Measurements from ENCODE around the gene CHIT1.

The CHIT1 gene

GRCh38 chr1:203201516-203202205, 27.8 kb downstream of the CHIT1 start:
- Mint-ChIP-seq H3K27ac (no peak overlapping the region), H3K36me3 (no peaks in the 10 kb centered on the region), H3K9me3 (peaks cover 2% of the 10 kb centered on the region), H3K27me3 (peaks cover 39% of the 10 kb centered on the region), H3K4me3 (no peak overlapping the region), H3K4me1 (no peaks in the 10 kb centered on the region)
- DNase-seq (ENCODE audit: low spot score in 2 of 2) = no peak
- no peak for ATAC-seq (ENCODE audit: low read depth)

GRCh38 chr1:203200916-203201315, 28.6 kb downstream of the CHIT1 start:
- H3K36me3 Mint-ChIP-seq = no peaks in the 10 kb centered on the region
- ATAC-seq (ENCODE audit: low read depth) = no peak
- H3K4me3 Mint-ChIP-seq = no peak overlapping the region
- peaks cover 2% of the 10 kb centered on the region for H3K9me3 Mint-ChIP-seq
- H3K4me1 Mint-ChIP-seq = no peaks in the 10 kb centered on the region
- H3K27me3 Mint-ChIP-seq = peaks cover 38% of the 10 kb centered on the region
- no peak for DNase-seq (ENCODE audit: low spot score in 2 of 2)
- no peak overlapping the region for H3K27ac Mint-ChIP-seq

GRCh38 chr1:203199816-203200571, 29.5 kb downstream of the CHIT1 start:
- no peak overlapping the region for H3K27ac Mint-ChIP-seq
- no peaks in the 10 kb centered on the region for H3K36me3 Mint-ChIP-seq
- ATAC-seq (ENCODE audit: low read depth) (no peak), DNase-seq (ENCODE audit: low spot score in 2 of 2) (no peak)
- H3K27me3 Mint-ChIP-seq = peaks cover 43% of the 10 kb centered on the region
- H3K4me1 Mint-ChIP-seq = no peaks in the 10 kb centered on the region
- H3K4me3 Mint-ChIP-seq = no peak overlapping the region
- peaks cover 2% of the 10 kb centered on the region for H3K9me3 Mint-ChIP-seq

- peaks cover 2% of the 10 kb centered on the region for H3K9me3 Mint-ChIP-seq
- H3K4me3 Mint-ChIP-seq = no peak overlapping the region
- DNase-seq (ENCODE audit: low spot score in 2 of 2) (no peak), ATAC-seq (ENCODE audit: low read depth) (no peak)
- no peaks in the 10 kb centered on the region for H3K4me1 Mint-ChIP-seq
- H3K27ac Mint-ChIP-seq = no peak overlapping the region
- H3K36me3 Mint-ChIP-seq = no peaks in the 10 kb centered on the region
- peaks cover 42% of the 10 kb centered on the region for H3K27me3 Mint-ChIP-seq
These were observed 30.0 kb downstream of the CHIT1 start for GRCh38 chr1:203199481-203199815.

GRCh38 chr1:203199002-203199401, 30.5 kb downstream of the CHIT1 start:
- no peaks in the 10 kb centered on the region for H3K36me3 Mint-ChIP-seq
- H3K4me1 Mint-ChIP-seq = no peaks in the 10 kb centered on the region
- no peak for ATAC-seq (ENCODE audit: low read depth)
- H3K27me3 Mint-ChIP-seq = peaks cover 41% of the 10 kb centered on the region
- no peak for DNase-seq (ENCODE audit: low spot score in 2 of 2)
- no peak overlapping the region for H3K27ac Mint-ChIP-seq
- no peak overlapping the region for H3K4me3 Mint-ChIP-seq
- H3K9me3 Mint-ChIP-seq = peaks cover 2% of the 10 kb centered on the region

- ATAC-seq (ENCODE audit: low read depth) (no peak), DNase-seq (ENCODE audit: low spot score in 2 of 2) (no peak)
- H3K36me3 Mint-ChIP-seq = no peaks in the 10 kb centered on the region
- H3K9me3 Mint-ChIP-seq = peaks cover 2% of the 10 kb centered on the region
- H3K27me3 Mint-ChIP-seq = peaks cover 34% of the 10 kb centered on the region
- no peaks in the 10 kb centered on the region for H3K4me1 Mint-ChIP-seq
- no peak overlapping the region for H3K4me3 Mint-ChIP-seq
- no peak overlapping the region for H3K27ac Mint-ChIP-seq
These were observed 31.8 kb downstream of the CHIT1 start for GRCh38 chr1:203197625-203198024.

- Mint-ChIP-seq H3K36me3 (no peaks in the 10 kb centered on the region), H3K27me3 (peaks cover 30% of the 10 kb centered on the region), H3K27ac (no peak overlapping the region), H3K4me1 (no peaks in the 10 kb centered on the region), H3K4me3 (no peak overlapping the region), H3K9me3 (peaks cover 2% of the 10 kb centered on the region)
- DNase-seq (ENCODE audit: low spot score in 2 of 2) = no peak
- no peak for ATAC-seq (ENCODE audit: low read depth)
These were observed 33.1 kb downstream of the CHIT1 start for GRCh38 chr1:203196371-203196770.

- DNase-seq (ENCODE audit: low spot score in 2 of 2) (no peak), ATAC-seq (ENCODE audit: low read depth) (no peak)
- Mint-ChIP-seq H3K27me3 (peaks cover 16% of the 10 kb centered on the region), H3K4me1 (peaks cover 3% of the 10 kb centered on the region), H3K27ac (no peak overlapping the region), H3K36me3 (no peaks in the 10 kb centered on the region), H3K9me3 (no peaks in the 10 kb centered on the region), H3K4me3 (no peak overlapping the region)
These were observed 38.5 kb downstream of the CHIT1 start for GRCh38 chr1:203190949-203191348.

GRCh38 chr1:203189951-203190352, 39.5 kb downstream of the CHIT1 start:
- DNase-seq (ENCODE audit: low spot score in 2 of 2) (no peak), ATAC-seq (ENCODE audit: low read depth) (no peak)
- H3K9me3 Mint-ChIP-seq = no peaks in the 10 kb centered on the region
- no peaks in the 10 kb centered on the region for H3K36me3 Mint-ChIP-seq
- no peak overlapping the region for H3K27ac Mint-ChIP-seq
- no peak overlapping the region for H3K4me3 Mint-ChIP-seq
- peaks cover 3% of the 10 kb centered on the region for H3K4me1 Mint-ChIP-seq
- H3K27me3 Mint-ChIP-seq = peaks cover 12% of the 10 kb centered on the region

GRCh38 chr1:203188686-203189232, 40.7 kb downstream of the CHIT1 start:
- Mint-ChIP-seq H3K9me3 (no peaks in the 10 kb centered on the region), H3K27ac (no peak overlapping the region), H3K4me3 (no peak overlapping the region), H3K27me3 (peaks cover 12% of the 10 kb centered on the region), H3K36me3 (no peaks in the 10 kb centered on the region), H3K4me1 (peaks cover 3% of the 10 kb centered on the region)
- ATAC-seq (ENCODE audit: low read depth) (no peak), DNase-seq (ENCODE audit: low spot score in 2 of 2) (no peak)

- peaks cover 12% of the 10 kb centered on the region for H3K27me3 Mint-ChIP-seq
- ATAC-seq (ENCODE audit: low read depth) = no peak
These were observed 41.7 kb downstream of the CHIT1 start for GRCh38 chr1:203187689-203188264.

GRCh38 chr1:203187304-203187685, 42.2 kb downstream of the CHIT1 start:
- ATAC-seq (ENCODE audit: low read depth) = no peak
- Mint-ChIP-seq H3K9me3 (no peaks in the 10 kb centered on the region), H3K36me3 (no peaks in the 10 kb centered on the region)

More at GRCh38 chr1:203187689-203188264, 41.7 kb downstream of the CHIT1 start:
- DNase-seq (ENCODE audit: low spot score in 2 of 2) = no peak
- H3K36me3 Mint-ChIP-seq = no peaks in the 10 kb centered on the region
- no peak overlapping the region for H3K27ac Mint-ChIP-seq
- peaks cover 3% of the 10 kb centered on the region for H3K4me1 Mint-ChIP-seq
- no peak overlapping the region for H3K4me3 Mint-ChIP-seq
- H3K9me3 Mint-ChIP-seq = no peaks in the 10 kb centered on the region

GRCh38 chr1:203186446-203187303, 42.8 kb downstream of the CHIT1 start, which contains the start of gene CHI3L1:
TSS of gene CHI3L1 (minus strand) at chr1:203186704. CDS start at chr1:203186623, 81 bp downstream.
- H3K27me3 Mint-ChIP-seq = peaks cover 13% of the 10 kb centered on the region
- no peak within 1 kb of the TSS for H3K27ac Mint-ChIP-seq
- no peak for DNase-seq (ENCODE audit: low spot score in 2 of 2)
- H3K4me3 Mint-ChIP-seq = no peak within 1 kb of the TSS
- no peaks in the 10 kb centered on the region for H3K36me3 Mint-ChIP-seq
- H3K4me1 Mint-ChIP-seq = peaks cover 3% of the 10 kb centered on the region
- H3K9me3 Mint-ChIP-seq = no peaks in the 10 kb centered on the region
- no peak for ATAC-seq (ENCODE audit: low read depth)

More at GRCh38 chr1:203187304-203187685, 42.2 kb downstream of the CHIT1 start:
- no peak for DNase-seq (ENCODE audit: low spot score in 2 of 2)
- Mint-ChIP-seq H3K4me3 (no peak overlapping the region), H3K27ac (no peak overlapping the region), H3K4me1 (peaks cover 3% of the 10 kb centered on the region), H3K27me3 (peaks cover 12% of the 10 kb centered on the region)

All from memory B cell (primary cell).